DMS53 treated with DMSO at 0.1 percent for 48 hours (cell line): ENCODE measurements around the gene B3GAT2.

ENCODE experiments used
- DNase-seq: peaks from one replicate; lab custom pipeline; 2025; ENCODE audit not compliant: unreplicated experiment; lab: John Stamatoyannopoulos, UW

B3GAT2 gene

GRCh38 chr6:70900047-70900446, 56.8 kb downstream of the B3GAT2 start:
- no peak for DNase-seq

- no peak for DNase-seq
Measured at GRCh38 chr6:70894001-70894400, 62.9 kb downstream of the B3GAT2 start.

- DNase-seq, result no peak
Measured at GRCh38 chr6:70889270-70889669, 67.6 kb downstream of the B3GAT2 start.

GRCh38 chr6:70886661-70887060, 70.2 kb downstream of the B3GAT2 start:
- no peak for DNase-seq

GRCh38 chr6:70886071-70886470, 70.8 kb downstream of the B3GAT2 start:
- no peak for DNase-seq

- DNase-seq, result peak; percentile 68
Measured at GRCh38 chr6:70884074-70884983, 72.5 kb downstream of the B3GAT2 start.

GRCh38 chr6:70879496-70879895, 77.4 kb downstream of the B3GAT2 start:
- no peak for DNase-seq

GRCh38 chr6:70874181-70874913, 82.5 kb downstream of the B3GAT2 start:
- DNase-seq, result no peak

- no peak for DNase-seq
Measured at GRCh38 chr6:70872469-70872868, 84.4 kb downstream of the B3GAT2 start.

GRCh38 chr6:70864401-70864800, 92.5 kb downstream of the B3GAT2 start:
- no peak for DNase-seq

GRCh38 chr6:70863343-70863742, 93.5 kb downstream of the B3GAT2 start:
- DNase-seq, result no peak

- no peak for DNase-seq
Measured at GRCh38 chr6:70860920-70861319, 95.9 kb downstream of the B3GAT2 start.

- no peak for DNase-seq
Measured at GRCh38 chr6:70860045-70860444, 96.8 kb downstream of the B3GAT2 start.

GRCh38 chr6:70857387-70858077, 99.3 kb downstream of the B3GAT2 start:
- no peak for DNase-seq

- DNase-seq, result no peak
Measured at GRCh38 chr6:70852667-70853246, 104.1 kb downstream of the B3GAT2 start.

GRCh38 chr6:70849348-70850069, 107.4 kb downstream of the B3GAT2 start:
- no peak for DNase-seq

- DNase-seq, result no peak
Measured at GRCh38 chr6:70847106-70848084, 109.5 kb downstream of the B3GAT2 start.

GRCh38 chr6:70846207-70846835, 110.5 kb downstream of the B3GAT2 start:
- no peak for DNase-seq

GRCh38 chr6:70844301-70844700, 112.6 kb downstream of the B3GAT2 start:
- DNase-seq, result no peak
